ENCODE measurements around the gene TESK2. TPM values are rescaled to one million over a fixed set of nuclear protein-coding genes. Genes with fewer than 3 reads are reported as not detected.

TESK2 gene
- total RNA-seq, 1 experiment from 2014 or later: 5.0 TPM

DNA sequence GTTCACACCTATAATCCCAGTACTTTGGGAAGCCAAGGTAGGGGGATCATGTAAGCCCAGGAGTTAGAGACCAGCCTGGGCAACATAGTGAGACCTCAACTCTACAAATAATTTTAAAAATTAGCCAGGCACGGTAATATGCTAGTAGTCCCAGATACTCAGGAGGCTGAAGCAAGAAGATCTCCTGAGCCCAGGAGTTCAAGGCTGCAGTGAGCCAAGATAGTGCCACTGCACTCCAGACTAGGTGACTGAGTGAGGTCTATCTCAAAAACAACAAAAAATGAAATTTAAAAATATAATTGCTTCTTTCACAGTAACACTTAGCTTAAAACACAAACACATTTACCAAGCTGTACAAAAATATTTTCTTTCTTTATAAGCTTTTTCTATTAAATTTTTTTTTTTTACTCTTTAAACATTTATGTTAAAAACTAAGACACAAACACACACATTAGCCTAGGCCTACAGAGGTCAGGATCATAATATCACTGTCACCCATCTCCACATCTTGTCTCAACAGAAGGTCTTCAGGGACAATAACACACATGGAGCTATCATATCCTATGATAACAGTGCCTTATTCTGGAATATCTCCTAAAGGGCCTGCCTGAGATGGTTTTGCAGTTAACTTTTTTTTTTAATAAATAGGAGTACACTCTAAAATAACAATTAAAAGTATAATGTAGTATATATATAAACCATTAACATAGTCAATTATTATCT, 43.9 kb downstream of the TESK2 start:
- CTCF ChIA-PET: interaction anchor here (0.6 kb wide), 1 partner anchor 44 kb away, joined by 3 read pairs; the partner anchor contains the start of gene TESK2

More for the DNA sequence above, 43.9 kb downstream of the TESK2 start:
- Histone ChIP-seq H3K9me3 (ENCODE audit: control insufficient read depth in 1 of 2, insufficient read depth in 1 of 2, low read depth in 1 of 2, low read length in 2 of 2) (no peaks in the 10 kb centered on the region), H3K27ac (ENCODE audit: low read depth, low read length) (no peak overlapping the region), H3K79me2 (ENCODE audit: insufficient read depth, low read length) (no peaks in the 10 kb centered on the region), H4K20me1 (ENCODE audit: insufficient read depth) (no peaks in the 10 kb centered on the region; the same call in 1 of the 2 replicates), H3K27me3 (ENCODE audit: insufficient read depth, low read length) (no peaks in the 10 kb centered on the region), H3K4me1 (ENCODE audit: control insufficient read depth in 1 of 2, insufficient read depth in 2 of 2, low read length in 2 of 2) (no peaks in the 10 kb centered on the region), H2AFZ (ENCODE audit: low read depth, low read length, poor library complexity, severe bottlenecking) (no peak overlapping the region), H3K9ac (ENCODE audit: low read length) (no peak overlapping the region), H3K36me3 (ENCODE audit: control insufficient read depth in 1 of 2, insufficient read depth in 2 of 2, low read length in 2 of 2) (no peaks in the 10 kb centered on the region), H3K4me3 (replicated peaks in 1 of 2; ENCODE audit: low read depth in 1 of 2, low read length in 2 of 2) (no peak overlapping the region), H3K9me2 (ENCODE audit: insufficient read depth) (no peaks in the 10 kb centered on the region), H3K4me2 (ENCODE audit: low read length) (no peak overlapping the region)
- RAD21 ChIA-PET (ENCODE audit: low non-redundant PET in 1 of 2, low total read pairs in 2 of 2, uncharacterized antibody in 2 of 2, unreplicated experiment in 2 of 2): no interaction called here
- POLR2A ChIA-PET: no interaction called here
- no peak for DNase-seq (ENCODE audit: low read depth, low spot score)
- no TSS peak for BruUV-seq (replicated peaks)
- intact Hi-C loops (cut with micrococcal nuclease): no loop called here
- no peak for TF ChIP-seq ZFX (IDR thresholded peaks at IDR 0.05)
- no peak for TF ChIP-seq POLR2AphosphoS5 (IDR thresholded peaks at IDR 0.05; ENCODE audit: low read depth, low read length)
- no peak for TF ChIP-seq ELF1 (IDR thresholded peaks at IDR 0.05; ENCODE audit: borderline replicate concordance, low read depth)
- TF ChIP-seq FOSL1 (IDR thresholded peaks at IDR 0.05; ENCODE audit: low read depth): no peak
- TF ChIP-seq EZH2phosphoT487 (IDR thresholded peaks at IDR 0.05; ENCODE audit: borderline replicate concordance): no peak
- TF ChIP-seq, protein P1, sequence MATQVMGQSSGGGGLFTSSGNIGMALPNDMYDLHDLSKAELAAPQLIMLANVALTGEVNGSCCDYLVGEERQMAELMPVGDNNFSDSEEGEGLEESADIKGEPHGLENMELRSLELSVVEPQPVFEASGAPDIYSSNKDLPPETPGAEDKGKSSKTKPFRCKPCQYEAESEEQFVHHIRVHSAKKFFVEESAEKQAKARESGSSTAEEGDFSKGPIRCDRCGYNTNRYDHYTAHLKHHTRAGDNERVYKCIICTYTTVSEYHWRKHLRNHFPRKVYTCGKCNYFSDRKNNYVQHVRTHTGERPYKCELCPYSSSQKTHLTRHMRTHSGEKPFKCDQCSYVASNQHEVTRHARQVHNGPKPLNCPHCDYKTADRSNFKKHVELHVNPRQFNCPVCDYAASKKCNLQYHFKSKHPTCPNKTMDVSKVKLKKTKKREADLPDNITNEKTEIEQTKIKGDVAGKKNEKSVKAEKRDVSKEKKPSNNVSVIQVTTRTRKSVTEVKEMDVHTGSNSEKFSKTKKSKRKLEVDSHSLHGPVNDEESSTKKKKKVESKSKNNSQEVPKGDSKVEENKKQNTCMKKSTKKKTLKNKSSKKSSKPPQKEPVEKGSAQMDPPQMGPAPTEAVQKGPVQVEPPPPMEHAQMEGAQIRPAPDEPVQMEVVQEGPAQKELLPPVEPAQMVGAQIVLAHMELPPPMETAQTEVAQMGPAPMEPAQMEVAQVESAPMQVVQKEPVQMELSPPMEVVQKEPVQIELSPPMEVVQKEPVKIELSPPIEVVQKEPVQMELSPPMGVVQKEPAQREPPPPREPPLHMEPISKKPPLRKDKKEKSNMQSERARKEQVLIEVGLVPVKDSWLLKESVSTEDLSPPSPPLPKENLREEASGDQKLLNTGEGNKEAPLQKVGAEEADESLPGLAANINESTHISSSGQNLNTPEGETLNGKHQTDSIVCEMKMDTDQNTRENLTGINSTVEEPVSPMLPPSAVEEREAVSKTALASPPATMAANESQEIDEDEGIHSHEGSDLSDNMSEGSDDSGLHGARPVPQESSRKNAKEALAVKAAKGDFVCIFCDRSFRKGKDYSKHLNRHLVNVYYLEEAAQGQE (IDR thresholded peaks at IDR 0.05; ENCODE audit: low read depth): no peak
- TF ChIP-seq, protein P2, sequence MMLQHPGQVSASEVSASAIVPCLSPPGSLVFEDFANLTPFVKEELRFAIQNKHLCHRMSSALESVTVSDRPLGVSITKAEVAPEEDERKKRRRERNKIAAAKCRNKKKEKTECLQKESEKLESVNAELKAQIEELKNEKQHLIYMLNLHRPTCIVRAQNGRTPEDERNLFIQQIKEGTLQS (IDR thresholded peaks at IDR 0.05): no peak
- no peak for TF ChIP-seq SIN3A (IDR thresholded peaks at IDR 0.05; ENCODE audit: low read depth)
- TF ChIP-seq CEBPB (IDR thresholded peaks at IDR 0.05; ENCODE audit: low read depth): no peak
- no peak for TF ChIP-seq EGR1 (IDR thresholded peaks at IDR 0.05; ENCODE audit: low read depth)
- TF ChIP-seq, protein P3, sequence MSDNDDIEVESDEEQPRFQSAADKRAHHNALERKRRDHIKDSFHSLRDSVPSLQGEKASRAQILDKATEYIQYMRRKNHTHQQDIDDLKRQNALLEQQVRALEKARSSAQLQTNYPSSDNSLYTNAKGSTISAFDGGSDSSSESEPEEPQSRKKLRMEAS (IDR thresholded peaks at IDR 0.05): no peak
- no peak for TF ChIP-seq RAD21 (IDR thresholded peaks at IDR 0.05; ENCODE audit: low read depth)
- TF ChIP-seq JUND (IDR thresholded peaks at IDR 0.05): no peak
- TF ChIP-seq CBX3 (IDR thresholded peaks at IDR 0.05; ENCODE audit: low read depth): no peak
- TF ChIP-seq, protein P4, sequence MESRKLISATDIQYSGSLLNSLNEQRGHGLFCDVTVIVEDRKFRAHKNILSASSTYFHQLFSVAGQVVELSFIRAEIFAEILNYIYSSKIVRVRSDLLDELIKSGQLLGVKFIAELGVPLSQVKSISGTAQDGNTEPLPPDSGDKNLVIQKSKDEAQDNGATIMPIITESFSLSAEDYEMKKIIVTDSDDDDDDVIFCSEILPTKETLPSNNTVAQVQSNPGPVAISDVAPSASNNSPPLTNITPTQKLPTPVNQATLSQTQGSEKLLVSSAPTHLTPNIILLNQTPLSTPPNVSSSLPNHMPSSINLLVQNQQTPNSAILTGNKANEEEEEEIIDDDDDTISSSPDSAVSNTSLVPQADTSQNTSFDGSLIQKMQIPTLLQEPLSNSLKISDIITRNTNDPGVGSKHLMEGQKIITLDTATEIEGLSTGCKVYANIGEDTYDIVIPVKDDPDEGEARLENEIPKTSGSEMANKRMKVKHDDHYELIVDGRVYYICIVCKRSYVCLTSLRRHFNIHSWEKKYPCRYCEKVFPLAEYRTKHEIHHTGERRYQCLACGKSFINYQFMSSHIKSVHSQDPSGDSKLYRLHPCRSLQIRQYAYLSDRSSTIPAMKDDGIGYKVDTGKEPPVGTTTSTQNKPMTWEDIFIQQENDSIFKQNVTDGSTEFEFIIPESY (IDR thresholded peaks at IDR 0.05; ENCODE audit: extremely low read depth, insufficient replicate concordance, low read length): no peak
- no peak for TF ChIP-seq TCF7L2 (IDR thresholded peaks at IDR 0.05; ENCODE audit: borderline replicate concordance, extremely low read depth, insufficient read depth, insufficient read length)
- TF ChIP-seq SP1 (IDR thresholded peaks at IDR 0.05; ENCODE audit: low read depth): no peak
- TF ChIP-seq, protein P5, sequence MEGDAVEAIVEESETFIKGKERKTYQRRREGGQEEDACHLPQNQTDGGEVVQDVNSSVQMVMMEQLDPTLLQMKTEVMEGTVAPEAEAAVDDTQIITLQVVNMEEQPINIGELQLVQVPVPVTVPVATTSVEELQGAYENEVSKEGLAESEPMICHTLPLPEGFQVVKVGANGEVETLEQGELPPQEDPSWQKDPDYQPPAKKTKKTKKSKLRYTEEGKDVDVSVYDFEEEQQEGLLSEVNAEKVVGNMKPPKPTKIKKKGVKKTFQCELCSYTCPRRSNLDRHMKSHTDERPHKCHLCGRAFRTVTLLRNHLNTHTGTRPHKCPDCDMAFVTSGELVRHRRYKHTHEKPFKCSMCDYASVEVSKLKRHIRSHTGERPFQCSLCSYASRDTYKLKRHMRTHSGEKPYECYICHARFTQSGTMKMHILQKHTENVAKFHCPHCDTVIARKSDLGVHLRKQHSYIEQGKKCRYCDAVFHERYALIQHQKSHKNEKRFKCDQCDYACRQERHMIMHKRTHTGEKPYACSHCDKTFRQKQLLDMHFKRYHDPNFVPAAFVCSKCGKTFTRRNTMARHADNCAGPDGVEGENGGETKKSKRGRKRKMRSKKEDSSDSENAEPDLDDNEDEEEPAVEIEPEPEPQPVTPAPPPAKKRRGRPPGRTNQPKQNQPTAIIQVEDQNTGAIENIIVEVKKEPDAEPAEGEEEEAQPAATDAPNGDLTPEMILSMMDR (IDR thresholded peaks at IDR 0.05 in 2 of 3, conservative IDR thresholded peaks at IDR 0.05 in 1 of 3; ENCODE audit: borderline replicate concordance in 1 of 3, insufficient read depth in 1 of 3, low read depth in 2 of 3, low read length in 2 of 3): no peak
- no peak for TF ChIP-seq ZNF274 (IDR thresholded peaks at IDR 0.05; ENCODE audit: low read depth, low read length)
- TF ChIP-seq SRF (IDR thresholded peaks at IDR 0.05; ENCODE audit: low read depth): no peak
- no peak for ATAC-seq
